ENCODE measurements around the gene MRPL54. TPM values are rescaled to one million over a fixed set of nuclear protein-coding genes. Genes with fewer than 3 reads are reported as not detected.
"Not testable (repeated sequence)": the region's sequence is repeated elsewhere in the genome, so short reads cannot be mapped to it uniquely, and the experiment has no call there.

MRPL54 gene
- total RNA-seq, 1 donor from 2014 or later = 41.7 TPM

- H3K9me3 Mint-ChIP-seq = no peaks in the 10 kb centered on the region
- no peak for TF ChIP-seq CTCF (conservative IDR thresholded peaks at IDR 0.05)
- no peak for DNase-seq (ENCODE audit: low read depth, low spot score)
- no peaks in the 10 kb centered on the region for H3K36me3 Mint-ChIP-seq (ENCODE audit: low read depth)
- no peaks in the 10 kb centered on the region for H3K27me3 Mint-ChIP-seq (ENCODE audit: low read depth)
- no peaks in the 10 kb centered on the region for H3K4me1 Mint-ChIP-seq
- H3K4me3 Mint-ChIP-seq = no peak overlapping the region
- H3K27ac Mint-ChIP-seq (ENCODE audit: unreplicated experiment) = no peak overlapping the region
Measured at GRCh38 chr19:3813473-3814392, 51.3 kb downstream of the MRPL54 start.

GRCh38 chr19:3814648-3815047, 52.2 kb downstream of the MRPL54 start:
- no peak for DNase-seq (ENCODE audit: low read depth, low spot score)
- TF ChIP-seq CTCF (conservative IDR thresholded peaks at IDR 0.05) = no peak
- Mint-ChIP-seq H3K27me3 (ENCODE audit: low read depth) (no peaks in the 10 kb centered on the region), H3K27ac (ENCODE audit: unreplicated experiment) (no peak overlapping the region), H3K4me3 (no peak overlapping the region), H3K4me1 (no peaks in the 10 kb centered on the region), H3K36me3 (ENCODE audit: low read depth) (no peaks in the 10 kb centered on the region), H3K9me3 (no peaks in the 10 kb centered on the region)

- not testable (repeated sequence) for H3K4me3 Mint-ChIP-seq; H3K9me3 Mint-ChIP-seq; H3K36me3 Mint-ChIP-seq (ENCODE audit: low read depth); H3K4me1 Mint-ChIP-seq; DNase-seq (ENCODE audit: low read depth, low spot score); H3K27ac Mint-ChIP-seq (ENCODE audit: unreplicated experiment); H3K27me3 Mint-ChIP-seq (ENCODE audit: low read depth)
Measured at GRCh38 chr19:3816148-3816547, 53.7 kb downstream of the MRPL54 start.

- Mint-ChIP-seq H3K27me3 (ENCODE audit: low read depth) (no peaks in the 10 kb centered on the region), H3K4me1 (no peaks in the 10 kb centered on the region), H3K4me3 (no peak overlapping the region), H3K36me3 (ENCODE audit: low read depth) (no peaks in the 10 kb centered on the region), H3K27ac (ENCODE audit: unreplicated experiment) (no peak overlapping the region), H3K9me3 (no peaks in the 10 kb centered on the region)
- no peak for TF ChIP-seq CTCF (conservative IDR thresholded peaks at IDR 0.05)
- no peak for DNase-seq (ENCODE audit: low read depth, low spot score)
Measured at GRCh38 chr19:3816566-3817218, 54.2 kb downstream of the MRPL54 start.

Other genes with a start within 250 kb of the MRPL54 start
- gene TEKTIP1, start 223.5 kb upstream of the MRPL54 start, total RNA-seq = 1.1 and 2.0 TPM in 2 replicates
- 72.7 and 79.1 TPM in 2 replicates for gene MFSD12, start 205.1 kb upstream of the MRPL54 start, total RNA-seq
- gene HMG20B, start 189.7 kb upstream of the MRPL54 start, total RNA-seq = 76.2 and 79.6 TPM in 2 replicates
- gene GIPC3, start 177.2 kb upstream of the MRPL54 start, total RNA-seq = 0.19 and 0.25 TPM in 2 replicates
- gene TBXA2R, start 155.8 kb upstream of the MRPL54 start, total RNA-seq = 0.23 and 0.52 TPM in 2 replicates
- 33.5 and 36.3 TPM in 2 replicates for gene CACTIN, start 135.9 kb upstream of the MRPL54 start, total RNA-seq
- 39.5 and 40.1 TPM in 2 replicates for gene PIP5K1C, start 62.2 kb upstream of the MRPL54 start, total RNA-seq
- gene TJP3, start 54.3 kb upstream of the MRPL54 start, total RNA-seq = not detected in 2 replicates
- gene APBA3, start 990 bp upstream of the MRPL54 start, total RNA-seq = 22.8 and 24.5 TPM in 2 replicates
- not detected in 2 replicates for gene RAX2, start 9.5 kb downstream of the MRPL54 start, total RNA-seq
- gene MATK, start 23.7 kb downstream of the MRPL54 start, total RNA-seq = not detected in 2 replicates
- gene ZFR2, start 106.4 kb downstream of the MRPL54 start, total RNA-seq = 4.2 and 5.0 TPM in 2 replicates
- 14.2 and 16.1 TPM in 2 replicates for gene ATCAY, start 118.0 kb downstream of the MRPL54 start, total RNA-seq
- gene NMRK2, start 170.4 kb downstream of the MRPL54 start, total RNA-seq = not detected in 2 replicates
- gene DAPK3, start 208.4 kb downstream of the MRPL54 start, total RNA-seq = 61.8 and 63.1 TPM in 2 replicates
- gene EEF2, start 222.8 kb downstream of the MRPL54 start, total RNA-seq = 2,663 and 2,725 TPM in 2 replicates
- 49.6 and 58.8 TPM in 2 replicates for gene PIAS4, start 245.1 kb downstream of the MRPL54 start, total RNA-seq

All from neural crest cell (in vitro differentiated cells).